H9 (cell line): ENCODE measurements around the gene VAV2. TPM values are rescaled to one million over a fixed set of nuclear protein-coding genes. Genes with fewer than 3 reads are reported as not detected.

Experiments
- DNase-seq: peaks from one replicate; pipeline ENCODE4 v3.0.0-alpha.2; 2017
- H2AFZ ChIP-seq: one replicate; pipeline ENCODE4 v1.6.1; 2013; ENCODE audit warnings: mild to moderate bottlenecking, low read length, control low read depth, moderate library complexity
- H2AK5ac ChIP-seq: 2 replicates; pipeline ENCODE4 v1.6.1; 2013; ENCODE audit warnings: low read length, control low read depth, mixed read lengths; ENCODE audit not compliant: insufficient read length
- H2BK120ac ChIP-seq: one replicate; pipeline ENCODE4 v1.6.1; 2013; ENCODE audit warnings: low read depth, mild to moderate bottlenecking, low read length, control low read depth, inconsistent platforms; ENCODE audit not compliant: poor library complexity, severe bottlenecking
- H2BK12ac ChIP-seq: 2 replicates; pipeline ENCODE4 v1.6.1; 2013; ENCODE audit warnings: low read length, control low read depth, mixed read lengths, low read depth; ENCODE audit not compliant: insufficient read length
- H2BK15ac ChIP-seq: 2 replicates; pipeline ENCODE4 v1.6.1; 2013; ENCODE audit warnings: low read depth, low read length, control low read depth
- H2BK20ac ChIP-seq: one replicate; pipeline ENCODE4 v1.6.1; 2013; ENCODE audit warnings: low read depth, mild to moderate bottlenecking, low read length, control low read depth, inconsistent platforms; ENCODE audit not compliant: poor library complexity, severe bottlenecking
- H2BK5ac ChIP-seq: 2 replicates; pipeline ENCODE4 v1.6.1; 2013; ENCODE audit warnings: low read length, control low read depth, mixed read lengths; ENCODE audit not compliant: insufficient read length
- H3K14ac ChIP-seq: 2 replicates; pipeline ENCODE4 v1.6.1; 2013; ENCODE audit warnings: low read length, control low read depth; ENCODE audit not compliant: insufficient read depth
- H3K18ac ChIP-seq: 2 replicates; pipeline ENCODE4 v1.6.1; 2013; ENCODE audit warnings: low read depth, mild to moderate bottlenecking, mixed read lengths, low read length, control low read depth; ENCODE audit not compliant: insufficient read length
- H3K23ac ChIP-seq: 2 replicates; pipeline ENCODE4 v1.6.1; 2013; ENCODE audit warnings: low read length, control low read depth, mixed read lengths, low read depth; ENCODE audit not compliant: insufficient read length
- H3K23me2 ChIP-seq: 2 replicates; pipeline ENCODE4 v1.6.1; 2013; ENCODE audit warnings: low read depth, mild to moderate bottlenecking, mixed read lengths, low read length, control low read depth; ENCODE audit not compliant: insufficient read length, poor library complexity, severe bottlenecking
- H3K27ac ChIP-seq: 2 replicates; pipeline ENCODE4 v1.5.1; 2013; ENCODE audit warnings: low read length, control low read depth, mixed read lengths, low read depth; ENCODE audit not compliant: insufficient read length
- H3K27me3 ChIP-seq: 2 replicates; pipeline ENCODE4 v1.6.1; 2013; ENCODE audit warnings: low read length, control low read depth, inconsistent platforms; ENCODE audit not compliant: insufficient read depth
- H3K4ac ChIP-seq: 2 replicates; pipeline ENCODE4 v1.6.1; 2013; ENCODE audit warnings: low read depth, mild to moderate bottlenecking, control low read depth, inconsistent platforms, low read length, moderate library complexity
- H3K4me1 ChIP-seq: 2 replicates; pipeline ENCODE4 v1.6.1; 2013; ENCODE audit warnings: low read length, control low read depth, inconsistent platforms; ENCODE audit not compliant: insufficient read depth
- H3K4me2 ChIP-seq: 2 replicates; pipeline ENCODE4 v1.6.1; 2013; ENCODE audit warnings: low read length, control low read depth, mixed read lengths; ENCODE audit not compliant: insufficient read length, insufficient read depth
- H3K56ac ChIP-seq: 2 replicates; pipeline ENCODE4 v1.6.1; 2013; ENCODE audit warnings: low read depth, mild to moderate bottlenecking, mixed read lengths, low read length, control low read depth; ENCODE audit not compliant: insufficient read length
- H3K79me1 ChIP-seq: 2 replicates; pipeline ENCODE4 v1.6.1; 2013; ENCODE audit warnings: low read depth, mild to moderate bottlenecking, moderate library complexity, low read length, control low read depth, inconsistent platforms; ENCODE audit not compliant: insufficient read depth, poor library complexity, severe bottlenecking
- H3K79me2 ChIP-seq: 2 replicates; pipeline ENCODE4 v1.6.1; 2013; ENCODE audit warnings: low read length, control low read depth, inconsistent platforms; ENCODE audit not compliant: insufficient read depth
- H3K9ac ChIP-seq: 2 replicates; pipeline ENCODE4 v1.6.1; 2013; ENCODE audit warnings: low read length, control low read depth, mixed read lengths; ENCODE audit not compliant: insufficient read length; ENCODE audit errors: extremely low read depth
- H3K9me3 ChIP-seq: one replicate; pipeline ENCODE4 v1.6.1; 2013; ENCODE audit warnings: low read depth, low read length, inconsistent platforms; ENCODE audit not compliant: control insufficient read depth
- H3T11ph ChIP-seq: one replicate; pipeline ENCODE4 v1.6.1; 2013; ENCODE audit warnings: mild to moderate bottlenecking, low read length, control low read depth, inconsistent platforms
- H4K20me1 ChIP-seq: one replicate; pipeline ENCODE4 v1.6.1; 2013; ENCODE audit not compliant: control insufficient read depth, insufficient read length, insufficient read depth
- H4K5ac ChIP-seq: 2 replicates; pipeline ENCODE4 v1.6.1; 2013; ENCODE audit warnings: low read depth, mild to moderate bottlenecking, mixed read lengths, low read length, control low read depth; ENCODE audit not compliant: insufficient read length
- H4K8ac ChIP-seq: replicated peaks from 2 replicates; pipeline ENCODE4 v1.6.1; 2013; ENCODE audit warnings: low read length, control low read depth, mixed read lengths, low read depth; ENCODE audit not compliant: insufficient read length
- H4K91ac ChIP-seq: 2 replicates; pipeline ENCODE4 v1.6.1; 2013; ENCODE audit warnings: low read depth, mild to moderate bottlenecking, moderate library complexity, mixed read lengths, low read length, control low read depth; ENCODE audit not compliant: insufficient read length
- H3K27ac Mint-ChIP-seq, 3 experiments: 2 replicates in 2 of 3; 3 replicates in 1 of 3; pipeline ENCODE4 v1.8.0; 2020 to 2021; ENCODE audit warnings: mixed read lengths in 3 of 3, mild to moderate bottlenecking in 1 of 3, moderate library complexity in 1 of 3
- H3K27me3 Mint-ChIP-seq: 2 replicates; pipeline ENCODE4 v1.8.0; 2021; ENCODE audit warnings: low read depth, mild to moderate bottlenecking, moderate library complexity, mixed read lengths
- H3K36me3 Mint-ChIP-seq, 3 experiments: 2 replicates in 2 of 3; 3 replicates in 1 of 3; pipeline ENCODE4 v1.8.0; 2020 to 2021; ENCODE audit warnings: low read depth in 3 of 3, mixed read lengths in 3 of 3; ENCODE audit not compliant: insufficient read depth in 1 of 3
- H3K4me1 Mint-ChIP-seq, 2 experiments: 2 replicates each; pipeline ENCODE4 v1.8.0; 2020; ENCODE audit warnings: mixed read lengths in 2 of 2
- H3K4me3 Mint-ChIP-seq, 2 experiments: 2 replicates in 1 of 2; 3 replicates in 1 of 2; pipeline ENCODE4 v1.8.0; 2020 to 2021; ENCODE audit warnings: mild to moderate bottlenecking in 2 of 2, mixed read lengths in 2 of 2, moderate library complexity in 1 of 2
- H3K9me3 Mint-ChIP-seq, 2 experiments: 2 replicates in 1 of 2; 3 replicates in 1 of 2; pipeline ENCODE4 v1.8.0; 2020; ENCODE audit warnings: mild to moderate bottlenecking in 2 of 2, mixed read lengths in 2 of 2, moderate library complexity in 1 of 2
- CTCF ChIP-seq: fragments of 200-600 bp; sonication (generic); conservative IDR thresholded peaks from 3 replicates; pipeline ENCODE4 v1.8.0; 2021; ENCODE audit warnings: antibody characterized with exemption, mild to moderate bottlenecking
- WGBS: extraction: QIAGEN DNeasy Blood & Tissue Kit; methylation state at CpG from one replicate; pipeline ENCODE4 v1.1.7; 2013; ENCODE audit warnings: missing lambda C conversion rate, low lambda C conversion rate, mixed read lengths; ENCODE audit not compliant: insufficient read length; ENCODE audit errors: extremely low coverage; 5-methylcytosine and 5-hydroxymethylcytosine counted together
- total RNA-seq: library from RNA; stranded (reverse); gene quantifications from 2 replicates; pipeline ENCODE4 v1.2.1, GENCODE V29; 2021

The VAV2 gene
- total RNA-seq, 1 experiment from 2014 or later: 58.7 TPM

DNA sequence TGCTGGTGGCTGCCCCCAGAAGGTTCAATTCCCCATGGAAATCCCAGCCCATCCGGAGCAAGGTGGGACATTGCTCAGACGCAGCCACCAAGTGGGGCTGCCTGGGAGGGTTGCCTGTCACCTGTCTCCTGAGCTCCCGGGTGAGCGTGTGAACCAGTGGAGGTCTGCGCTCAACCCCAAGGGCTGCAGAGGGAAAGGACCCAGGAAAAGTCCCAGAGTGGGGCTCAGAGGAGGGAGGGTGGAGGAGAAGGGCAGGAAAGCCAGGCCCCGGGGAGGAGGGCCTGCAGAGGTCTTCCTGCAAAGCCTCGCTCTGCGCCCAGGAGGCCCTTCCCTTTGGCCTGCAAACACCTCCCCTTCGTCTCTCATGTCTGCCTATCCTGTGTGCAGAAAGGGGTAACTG lies 134.5 kb downstream of the VAV2 start:
- H2AFZ ChIP-seq: no peak overlapping the region
- no peak overlapping the region for H3K23ac ChIP-seq
- peaks cover 0 to 2% of the 10 kb centered on the region in 2 experiments; a peak in 1 of 5 replicates for H3K9me3 Mint-ChIP-seq
- no peaks in the 10 kb centered on the region for H3K27me3 ChIP-seq
- no peak overlapping the region for H3T11ph ChIP-seq
- no peak for TF ChIP-seq CTCF
- no peaks in the 10 kb centered on the region; the same call in 1 of the 2 replicates for H3K79me2 ChIP-seq
- no peaks in the 10 kb centered on the region for H3K9me3 ChIP-seq
- H3K79me1 ChIP-seq: no peaks in the 10 kb centered on the region
- WGBS: no CpG with 5 or more reads among the region's 9 CpGs
- no peak overlapping the region for H2BK15ac ChIP-seq
- no peak for DNase-seq
- H3K4me1 Mint-ChIP-seq: peaks cover 21 to 28% of the 10 kb centered on the region in 2 experiments
- no peak overlapping the region for H2BK120ac ChIP-seq
- H3K36me3 Mint-ChIP-seq: peaks cover 7 to 28% (median 24%) of the 10 kb centered on the region in 3 experiments; a peak in 6 of 7 replicates
- no peak overlapping the region for H2AK5ac ChIP-seq
- no peak overlapping the region; the same call in 1 of the 2 replicates for H3K14ac ChIP-seq
- no peak overlapping the region for H3K56ac ChIP-seq
- H3K23me2 ChIP-seq: no peaks in the 10 kb centered on the region
- no peak overlapping the region for H2BK12ac ChIP-seq
- no peak overlapping the region for H4K5ac ChIP-seq
- H3K27ac ChIP-seq: no peak overlapping the region
- no peak overlapping the region for H2BK20ac ChIP-seq
- no peak overlapping the region for H3K9ac ChIP-seq
- no peak overlapping the region for H3K4ac ChIP-seq
- H3K4me1 ChIP-seq: no peaks in the 10 kb centered on the region
- H2BK5ac ChIP-seq: no peak overlapping the region
- H4K91ac ChIP-seq: no peak overlapping the region
- H4K20me1 ChIP-seq: no peaks in the 10 kb centered on the region
- no peak overlapping the region for H3K18ac ChIP-seq
- no peak overlapping the region for H3K4me3 Mint-ChIP-seq
- H3K27ac Mint-ChIP-seq: peak overlapping the region; percentile 17 to 92 (median 52); a peak in 3 of 7 replicates
- no peak overlapping the region for H4K8ac ChIP-seq
- no peaks in the 10 kb centered on the region; the same call in 1 of the 2 replicates for H3K27me3 Mint-ChIP-seq
- no peak overlapping the region for H3K4me2 ChIP-seq
